K562 (cell line): ENCODE results near the gene PLA1A. TPM values are rescaled to one million over a fixed set of nuclear protein-coding genes. Genes with fewer than 3 reads are reported as not detected.
A peak's percentile ranks its signal among the peaks of the same experiment; 100 is the strongest.

Source experiments
- CSDE1 ChIP-seq, 2 experiments: fragments of 450-650 bp; IDR thresholded peaks; 2 replicates each; pipeline ENCODE4 v1.6.1; 2016; ENCODE audit warnings: mild to moderate bottlenecking in 1 of 2
- DMBX1 ChIP-seq: fragments of 250-450 bp; sonication (Bioruptor Pico); IDR thresholded peaks from 2 replicates; pipeline ENCODE4 v1.8.0; 2022; ENCODE audit warnings: inconsistent platforms, mild to moderate bottlenecking, moderate library complexity, borderline replicate concordance
- ERF ChIP-seq: fragments of 450-650 bp; formaldehyde crosslinking; IDR thresholded peaks from 2 replicates; pipeline ENCODE4 v1.4.0; 2020; ENCODE audit warnings: mild to moderate bottlenecking, mixed read lengths
- KDM5B ChIP-seq: fragments of 200-600 bp; sonication (generic); IDR thresholded peaks from 2 replicates; pipeline ENCODE4 v1.6.1; 2012; ENCODE audit warnings: low read depth, mild to moderate bottlenecking, moderate library complexity, low read length, control low read depth, inconsistent platforms; ENCODE audit not compliant: insufficient replicate concordance
- KLF6 ChIP-seq: fragments of 250-450 bp; sonication (Bioruptor Pico); IDR thresholded peaks from 2 replicates; pipeline ENCODE4 v1.4.0; 2020; ENCODE audit warnings: mild to moderate bottlenecking, moderate library complexity, borderline replicate concordance
- MBD1 ChIP-seq: fragments of 250-450 bp; sonication (Bioruptor Pico); IDR thresholded peaks from 2 replicates; pipeline ENCODE4 v1.8.0; 2022; ENCODE audit warnings: inconsistent platforms
- NCOR1 ChIP-seq: fragments of 450-650 bp; IDR thresholded peaks from 2 replicates; pipeline ENCODE4 v1.6.1; 2016; ENCODE audit warnings: mild to moderate bottlenecking, moderate library complexity
- NR3C1 ChIP-seq: sonication (generic); formaldehyde crosslinking; IDR thresholded peaks from 2 replicates; pipeline ENCODE4 v1.8.1; 2022; ENCODE audit warnings: missing genetic modification reagents
- PML ChIP-seq: IDR thresholded peaks from 2 replicates; pipeline ENCODE4 v1.6.1; 2012; ENCODE audit warnings: low read length, inconsistent platforms
- RBM34 ChIP-seq: fragments of 200-400 bp; formaldehyde crosslinking; IDR thresholded peaks from 2 replicates; pipeline ENCODE4 v1.6.1; 2018; ENCODE audit warnings: low read length, borderline replicate concordance; ENCODE audit not compliant: insufficient read depth
- ZBTB26 ChIP-seq: fragments of 450-650 bp; formaldehyde crosslinking; IDR thresholded peaks from 2 replicates; pipeline ENCODE4 v1.4.0; 2022; ENCODE audit warnings: missing genetic modification characterization
- polyA plus RNA-seq, 8 experiments: library from polyadenylated mRNA; depleted of rRNA in 4 of 8; stranded (reverse) in 5 of 8; unstranded in 3 of 8; fragments of >200 nt; fragmentation: Nextera tagmentation in 2 of 8; fragmentation: Illumina TruSeq in 1 of 8; extraction: Ambion mirVana in 2 of 8; extraction: Trizol in 1 of 8; gene quantifications; 2 replicates each; pipeline versions ENCODE4 v1.2.1 to v1.2.3, GENCODE V29; 2011 to 2014; ENCODE audit warnings: inconsistent platforms in 1 of 8, missing spikeins in 1 of 8
- total RNA-seq, 7 experiments: library from RNA; depleted of rRNA in 6 of 7; stranded (reverse); fragments of >200 nt in 6 of 7; fragmentation: Illumina TruSeq in 2 of 7; extraction: Trizol in 2 of 7; gene quantifications; 2 replicates each; pipeline versions ENCODE4 v1.2.1 to v1.2.3, GENCODE V29; 2011 to 2021; ENCODE audit warnings: low replicate concordance in 1 of 7
- TF ChIP-seq, protein P1 (sequence below): sonication (generic); formaldehyde crosslinking; IDR thresholded peaks from 2 replicates; pipeline ENCODE4 v1.8.1; 2023; ENCODE audit warnings: mild to moderate bottlenecking, missing genetic modification reagents
- TF ChIP-seq, protein P2 (sequence below): fragments of 250-450 bp; sonication (Bioruptor Pico); IDR thresholded peaks from 2 replicates; pipeline ENCODE4 v1.5.0; 2021; ENCODE audit warnings: mild to moderate bottlenecking, moderate library complexity
- TF ChIP-seq, protein P3 (sequence below): fragments of 450-650 bp; IDR thresholded peaks from 2 replicates; pipeline ENCODE4 v1.7.1; 2018; ENCODE audit warnings: mild to moderate bottlenecking, low read depth; ENCODE audit not compliant: partially characterized antibody

PLA1A gene
- total and polyA plus RNA-seq, 9 of the 15 experiments (the other 6 are each of a cell fraction or from before 2014, with no cell fraction given) = not detected

GRCh38 chr3:119676771-119677640, 79.3 kb downstream of the PLA1A start, which contains the start of gene COX17 (continued):
- TF ChIP-seq, protein P1, sequence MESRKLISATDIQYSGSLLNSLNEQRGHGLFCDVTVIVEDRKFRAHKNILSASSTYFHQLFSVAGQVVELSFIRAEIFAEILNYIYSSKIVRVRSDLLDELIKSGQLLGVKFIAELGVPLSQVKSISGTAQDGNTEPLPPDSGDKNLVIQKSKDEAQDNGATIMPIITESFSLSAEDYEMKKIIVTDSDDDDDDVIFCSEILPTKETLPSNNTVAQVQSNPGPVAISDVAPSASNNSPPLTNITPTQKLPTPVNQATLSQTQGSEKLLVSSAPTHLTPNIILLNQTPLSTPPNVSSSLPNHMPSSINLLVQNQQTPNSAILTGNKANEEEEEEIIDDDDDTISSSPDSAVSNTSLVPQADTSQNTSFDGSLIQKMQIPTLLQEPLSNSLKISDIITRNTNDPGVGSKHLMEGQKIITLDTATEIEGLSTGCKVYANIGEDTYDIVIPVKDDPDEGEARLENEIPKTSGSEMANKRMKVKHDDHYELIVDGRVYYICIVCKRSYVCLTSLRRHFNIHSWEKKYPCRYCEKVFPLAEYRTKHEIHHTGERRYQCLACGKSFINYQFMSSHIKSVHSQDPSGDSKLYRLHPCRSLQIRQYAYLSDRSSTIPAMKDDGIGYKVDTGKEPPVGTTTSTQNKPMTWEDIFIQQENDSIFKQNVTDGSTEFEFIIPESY = no peak
- peak; percentile 88 for TF ChIP-seq KLF6
- no peak for TF ChIP-seq ERF (CRISPR knock-in tag)
- TF ChIP-seq, protein P2, sequence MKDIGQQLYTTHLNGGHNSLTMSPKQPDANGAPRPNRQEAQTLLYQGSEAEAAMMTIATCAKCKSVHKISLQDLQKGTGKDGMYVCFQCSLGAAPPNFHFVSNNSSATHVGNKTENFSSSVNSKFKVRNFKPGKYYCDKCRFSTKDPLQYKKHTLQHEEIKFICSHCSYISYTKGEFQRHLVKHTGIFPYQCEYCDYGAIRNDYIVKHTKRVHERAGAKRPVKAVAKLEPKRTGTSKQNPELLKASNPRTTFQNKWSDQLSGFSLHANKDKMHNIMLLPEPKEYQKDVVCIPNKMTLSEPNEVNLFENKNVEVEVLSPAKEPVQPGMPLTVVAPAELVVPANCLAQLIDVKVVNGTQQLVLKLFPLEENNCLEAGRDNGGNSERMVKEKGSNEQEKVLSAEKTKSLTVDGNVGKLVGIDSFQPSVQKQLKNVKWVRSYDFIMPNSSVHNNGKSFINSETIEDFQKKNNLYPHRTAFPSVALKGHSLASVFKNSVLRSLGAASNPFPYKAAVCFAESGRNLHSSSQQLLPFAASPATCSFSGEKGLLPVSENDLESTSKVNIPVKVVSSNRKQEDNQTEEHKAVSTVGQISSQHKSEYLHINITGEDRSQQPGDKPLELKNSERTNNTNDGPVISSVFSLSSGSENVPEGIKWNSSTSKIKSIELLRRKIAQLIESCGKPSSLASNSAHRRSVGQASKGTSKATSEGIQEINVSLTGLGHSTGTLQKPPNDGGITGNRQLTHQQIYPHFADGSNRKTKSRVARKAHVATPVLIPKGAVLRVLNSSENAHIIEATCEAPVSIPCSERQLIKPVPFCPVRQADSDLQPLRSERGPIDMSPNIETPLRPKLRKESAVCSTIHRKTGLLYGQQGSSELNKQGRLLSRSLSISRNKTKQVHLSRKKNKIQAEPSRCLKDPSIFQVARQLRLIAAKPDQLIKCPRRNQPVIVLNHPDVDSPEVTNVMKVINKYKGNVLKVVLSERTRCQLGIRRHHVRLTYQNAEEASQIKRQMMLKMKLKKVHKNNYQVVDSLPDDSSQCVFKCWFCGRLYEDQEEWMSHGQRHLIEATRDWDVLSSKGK = no peak
- peak; percentile 50; the same call in 1 of the 2 replicates for TF ChIP-seq DMBX1
- TF ChIP-seq CSDE1 (IDR thresholded peaks at IDR 0.05) = no peak
- TF ChIP-seq RBM34 = peak; percentile 100
- no peak for TF ChIP-seq NCOR1
- TF ChIP-seq, protein P3, sequence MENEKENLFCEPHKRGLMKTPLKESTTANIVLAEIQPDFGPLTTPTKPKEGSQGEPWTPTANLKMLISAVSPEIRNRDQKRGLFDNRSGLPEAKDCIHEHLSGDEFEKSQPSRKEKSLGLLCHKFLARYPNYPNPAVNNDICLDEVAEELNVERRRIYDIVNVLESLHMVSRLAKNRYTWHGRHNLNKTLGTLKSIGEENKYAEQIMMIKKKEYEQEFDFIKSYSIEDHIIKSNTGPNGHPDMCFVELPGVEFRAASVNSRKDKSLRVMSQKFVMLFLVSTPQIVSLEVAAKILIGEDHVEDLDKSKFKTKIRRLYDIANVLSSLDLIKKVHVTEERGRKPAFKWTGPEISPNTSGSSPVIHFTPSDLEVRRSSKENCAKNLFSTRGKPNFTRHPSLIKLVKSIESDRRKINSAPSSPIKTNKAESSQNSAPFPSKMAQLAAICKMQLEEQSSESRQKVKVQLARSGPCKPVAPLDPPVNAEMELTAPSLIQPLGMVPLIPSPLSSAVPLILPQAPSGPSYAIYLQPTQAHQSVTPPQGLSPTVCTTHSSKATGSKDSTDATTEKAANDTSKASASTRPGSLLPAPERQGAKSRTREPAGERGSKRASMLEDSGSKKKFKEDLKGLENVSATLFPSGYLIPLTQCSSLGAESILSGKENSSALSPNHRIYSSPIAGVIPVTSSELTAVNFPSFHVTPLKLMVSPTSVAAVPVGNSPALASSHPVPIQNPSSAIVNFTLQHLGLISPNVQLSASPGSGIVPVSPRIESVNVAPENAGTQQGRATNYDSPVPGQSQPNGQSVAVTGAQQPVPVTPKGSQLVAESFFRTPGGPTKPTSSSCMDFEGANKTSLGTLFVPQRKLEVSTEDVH = peak; percentile 89
- TF ChIP-seq NR3C1 (CRISPR knock-in tag) = no peak
- no peak for TF ChIP-seq KDM5B
- TF ChIP-seq PML = peak; percentile 40; the same call in 1 of the 2 replicates
- no peak for TF ChIP-seq MBD1 (CRISPR knock-in tag)
- no peak for TF ChIP-seq ZBTB26
